ENCODE results near the gene TAF11L11. TPM values are rescaled to one million over a fixed set of nuclear protein-coding genes. Genes with fewer than 3 reads are reported as not detected.
A peak's percentile ranks its signal among the peaks of the same experiment; 100 is the strongest.
"Not testable (repeated sequence)": the region's sequence is repeated elsewhere in the genome, so short reads cannot be mapped to it uniquely, and the experiment has no call there.

The TAF11L11 gene
- total RNA-seq, 1 donor from 2014 or later, result not detected

DNA sequence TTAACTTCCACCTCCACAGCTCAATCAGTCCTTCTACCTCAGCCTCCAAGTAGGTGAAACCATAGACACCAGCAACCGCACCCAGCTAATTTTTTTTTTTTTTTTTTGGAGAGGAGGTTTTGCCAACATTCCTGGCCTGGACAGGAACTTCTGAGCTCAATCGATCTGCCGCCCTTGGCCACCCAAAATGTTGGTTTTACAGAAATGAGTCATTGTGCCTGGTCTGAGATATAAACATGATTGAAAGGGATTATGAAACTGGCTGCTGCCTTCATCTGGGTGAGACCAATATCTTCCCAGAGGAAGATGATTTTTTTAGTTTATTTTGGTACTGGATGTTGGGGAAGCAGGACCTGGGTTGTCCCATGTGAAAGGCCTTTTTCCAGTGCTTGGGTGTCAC is 15.4 kb downstream of the TAF11L11 start:
- DNase-seq (ENCODE audit: low spot score, unreplicated experiment), result no peak
- no peak overlapping the region for H3K4me3 Mint-ChIP-seq (ENCODE audit: low read depth)
- H3K9me3 Mint-ChIP-seq (ENCODE audit: low read depth), result no peaks in the 10 kb centered on the region
- H3K27ac Mint-ChIP-seq, result no peak overlapping the region
- no peaks in the 10 kb centered on the region for H3K36me3 Mint-ChIP-seq (ENCODE audit: insufficient read depth)
- H3K27me3 Mint-ChIP-seq, result no peaks in the 10 kb centered on the region
- TF ChIP-seq, protein P1, sequence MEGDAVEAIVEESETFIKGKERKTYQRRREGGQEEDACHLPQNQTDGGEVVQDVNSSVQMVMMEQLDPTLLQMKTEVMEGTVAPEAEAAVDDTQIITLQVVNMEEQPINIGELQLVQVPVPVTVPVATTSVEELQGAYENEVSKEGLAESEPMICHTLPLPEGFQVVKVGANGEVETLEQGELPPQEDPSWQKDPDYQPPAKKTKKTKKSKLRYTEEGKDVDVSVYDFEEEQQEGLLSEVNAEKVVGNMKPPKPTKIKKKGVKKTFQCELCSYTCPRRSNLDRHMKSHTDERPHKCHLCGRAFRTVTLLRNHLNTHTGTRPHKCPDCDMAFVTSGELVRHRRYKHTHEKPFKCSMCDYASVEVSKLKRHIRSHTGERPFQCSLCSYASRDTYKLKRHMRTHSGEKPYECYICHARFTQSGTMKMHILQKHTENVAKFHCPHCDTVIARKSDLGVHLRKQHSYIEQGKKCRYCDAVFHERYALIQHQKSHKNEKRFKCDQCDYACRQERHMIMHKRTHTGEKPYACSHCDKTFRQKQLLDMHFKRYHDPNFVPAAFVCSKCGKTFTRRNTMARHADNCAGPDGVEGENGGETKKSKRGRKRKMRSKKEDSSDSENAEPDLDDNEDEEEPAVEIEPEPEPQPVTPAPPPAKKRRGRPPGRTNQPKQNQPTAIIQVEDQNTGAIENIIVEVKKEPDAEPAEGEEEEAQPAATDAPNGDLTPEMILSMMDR (IDR thresholded peaks at IDR 0.05; ENCODE audit: unreplicated experiment), result no peak
- H3K4me1 Mint-ChIP-seq (ENCODE audit: low read depth), result no peaks in the 10 kb centered on the region

DNA sequence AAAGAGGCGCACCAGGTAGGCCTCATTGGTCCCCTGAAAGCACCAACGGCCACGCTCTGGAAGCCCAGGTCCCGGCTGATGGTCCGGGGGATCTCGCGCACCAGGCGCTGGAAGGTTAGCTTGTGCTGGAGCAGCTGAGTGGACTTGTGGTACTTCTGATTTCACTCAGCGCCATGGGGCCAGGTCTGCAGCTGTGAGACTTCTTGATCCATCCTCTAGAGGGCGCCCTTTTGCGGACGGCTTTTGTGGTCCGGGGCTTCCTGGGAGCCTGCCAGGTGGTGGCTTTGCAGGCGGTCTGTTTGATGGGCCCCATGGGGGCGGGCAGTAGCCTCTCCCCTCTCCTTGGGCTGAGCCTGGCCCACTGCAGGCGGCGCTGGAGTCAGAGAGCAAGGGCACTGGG is 16.6 kb downstream of the TAF11L11 start:
- Mint-ChIP-seq H3K36me3 (ENCODE audit: insufficient read depth) (no peaks in the 10 kb centered on the region), H3K9me3 (ENCODE audit: low read depth) (no peaks in the 10 kb centered on the region), H3K4me3 (ENCODE audit: low read depth) (no peak overlapping the region), H3K27me3 (no peaks in the 10 kb centered on the region), H3K4me1 (ENCODE audit: low read depth) (no peaks in the 10 kb centered on the region), H3K27ac (no peak overlapping the region)
- DNase-seq (ENCODE audit: low spot score, unreplicated experiment), result no peak
- TF ChIP-seq, protein P1 (IDR thresholded peaks at IDR 0.05; ENCODE audit: unreplicated experiment), result peak; percentile 21

DNA sequence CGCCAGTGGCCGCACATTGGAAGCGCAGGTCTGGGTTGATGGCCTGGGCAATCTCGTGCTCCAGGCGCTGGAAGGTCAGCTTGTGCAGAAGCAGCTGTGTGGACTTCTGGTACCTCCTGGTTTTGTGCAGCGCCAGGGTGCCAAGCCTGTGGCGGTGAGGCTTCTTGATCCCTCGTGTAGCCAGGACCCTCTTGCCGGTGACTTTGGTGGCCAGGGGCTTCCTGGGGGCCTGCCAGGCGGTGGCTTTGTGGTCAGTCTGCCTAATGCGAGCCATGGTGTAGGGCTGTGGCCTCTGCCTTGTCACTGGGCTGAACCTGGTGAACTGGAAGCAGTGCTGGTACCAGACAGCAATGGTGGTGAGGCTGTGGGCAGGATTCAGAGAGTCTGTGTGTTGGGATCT is 21.7 kb downstream of the TAF11L11 start:
- Mint-ChIP-seq H3K27me3 (no peaks in the 10 kb centered on the region), H3K4me3 (ENCODE audit: low read depth) (no peak overlapping the region), H3K36me3 (ENCODE audit: insufficient read depth) (no peaks in the 10 kb centered on the region), H3K4me1 (ENCODE audit: low read depth) (no peaks in the 10 kb centered on the region), H3K27ac (no peak overlapping the region), H3K9me3 (ENCODE audit: low read depth) (no peaks in the 10 kb centered on the region)
- TF ChIP-seq, protein P1 (IDR thresholded peaks at IDR 0.05; ENCODE audit: unreplicated experiment), result no peak
- DNase-seq (ENCODE audit: low spot score, unreplicated experiment), result no peak

DNA sequence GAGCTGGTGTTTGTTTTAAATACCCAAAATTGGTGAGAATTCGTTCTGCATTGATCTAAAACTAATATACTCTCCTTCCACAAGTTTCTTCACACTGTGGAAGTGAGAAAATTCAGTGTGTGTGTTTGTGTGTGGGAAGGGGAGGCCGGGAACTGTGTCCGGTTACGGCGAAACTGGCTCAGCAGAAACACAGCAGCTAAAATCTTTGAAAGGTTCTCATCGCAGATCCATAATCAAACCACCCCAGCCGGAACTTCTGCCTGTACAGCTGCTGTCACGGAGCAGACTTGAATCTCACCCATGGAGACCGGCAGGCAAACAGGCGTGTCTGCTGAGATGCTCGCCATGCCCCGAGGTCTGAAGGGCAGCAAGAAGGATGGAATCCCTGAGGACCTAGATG is 27.8 kb downstream of the TAF11L11 start, which contains the start of gene TAF11L13:
Gene TAF11L13 (plus strand): TSS at position 301 of the 400 bp plus-strand sequence.
- not testable (repeated sequence) for DNase-seq (ENCODE audit: low spot score, unreplicated experiment); H3K4me3 Mint-ChIP-seq (ENCODE audit: low read depth); H3K4me1 Mint-ChIP-seq (ENCODE audit: low read depth); H3K27me3 Mint-ChIP-seq; H3K36me3 Mint-ChIP-seq (ENCODE audit: insufficient read depth); H3K9me3 Mint-ChIP-seq (ENCODE audit: low read depth)
- peak within 1 kb of the TSS; percentile 39 for H3K27ac Mint-ChIP-seq

DNA sequence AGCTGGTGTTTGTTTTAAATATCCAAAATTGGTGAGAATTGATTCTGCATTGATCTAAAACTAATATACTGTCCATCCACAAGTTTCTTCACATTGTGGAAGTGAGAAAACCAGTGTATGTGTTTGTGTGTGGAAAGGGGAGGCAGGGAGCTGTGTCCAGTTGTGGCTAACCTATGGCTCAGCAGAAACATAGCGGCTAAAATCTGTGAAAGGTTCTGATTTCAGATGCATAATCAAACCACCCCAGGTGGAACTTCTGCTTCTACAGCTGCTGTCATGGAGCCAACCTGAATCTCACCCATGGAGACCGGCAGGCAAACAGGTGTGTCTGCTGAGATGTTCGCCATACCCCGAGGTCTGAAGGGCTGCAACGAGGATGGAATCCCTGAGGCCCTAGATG is 30.2 kb downstream of the TAF11L11 start, which contains the start of gene TAF11L14:
Gene TAF11L14 (plus strand): TSS at position 301 of the 400 bp plus-strand sequence.
- Mint-ChIP-seq H3K4me3 (ENCODE audit: low read depth) (no peak within 1 kb of the TSS), H3K9me3 (ENCODE audit: low read depth) (no peaks in the 10 kb centered on the region), H3K36me3 (ENCODE audit: insufficient read depth) (no peaks in the 10 kb centered on the region), H3K27ac (no peak within 1 kb of the TSS), H3K4me1 (ENCODE audit: low read depth) (no peaks in the 10 kb centered on the region), H3K27me3 (no peaks in the 10 kb centered on the region)
- DNase-seq (ENCODE audit: low spot score, unreplicated experiment), result no peak
- TF ChIP-seq, protein P1 (IDR thresholded peaks at IDR 0.05; ENCODE audit: unreplicated experiment), result no peak

DNA sequence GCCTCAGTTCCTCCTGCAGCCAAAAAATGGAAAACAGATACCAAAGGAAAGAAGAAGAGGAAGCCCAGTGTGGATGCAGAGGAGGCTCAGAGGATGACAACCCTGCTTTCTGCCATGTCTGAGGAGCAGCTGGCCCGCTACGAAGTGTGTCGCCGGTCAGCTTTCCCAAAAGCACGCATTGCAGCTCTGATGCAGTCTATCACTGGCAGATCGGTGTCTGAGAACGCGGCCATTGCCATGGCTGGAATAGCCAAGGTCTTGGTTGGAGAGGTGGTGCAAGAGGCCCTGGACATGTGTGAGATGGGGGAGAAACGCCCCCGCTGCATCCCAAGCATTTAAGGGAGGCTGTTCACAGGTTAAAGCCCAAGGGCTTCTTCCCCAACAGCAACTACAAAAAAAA is 45.2 kb downstream of the TAF11L11 start:
- not testable (repeated sequence) for H3K36me3 Mint-ChIP-seq (ENCODE audit: insufficient read depth); H3K4me1 Mint-ChIP-seq (ENCODE audit: low read depth)

DNA sequence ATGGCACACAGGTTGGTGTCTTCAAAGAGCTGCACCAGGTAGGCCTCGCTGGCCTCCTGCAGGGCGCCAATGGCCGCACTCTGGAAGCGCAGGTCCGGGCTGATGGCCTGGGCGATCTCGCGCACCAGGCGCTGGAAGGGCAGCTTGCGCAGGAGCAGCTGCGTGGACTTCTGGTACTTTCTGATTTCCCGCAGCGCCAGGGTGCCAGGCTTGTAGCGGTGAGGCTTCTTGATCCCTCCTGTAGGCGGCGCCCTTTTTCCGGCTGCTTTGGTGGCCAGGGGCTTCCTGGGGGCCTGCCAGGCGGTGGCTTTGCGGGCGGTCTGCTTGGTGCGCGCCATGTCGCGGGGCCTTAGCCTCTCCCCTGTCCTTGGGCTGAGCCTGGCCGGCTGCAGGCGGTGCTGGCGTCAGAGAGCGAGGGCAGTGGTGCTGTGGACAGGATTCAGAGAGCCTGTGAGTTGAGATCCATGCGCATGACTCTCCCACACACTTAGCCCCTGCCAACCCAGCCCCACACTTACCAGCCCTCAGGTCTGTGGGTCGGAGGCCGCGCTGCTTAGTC is 51.3 kb downstream of the TAF11L11 start:
- H3K4me3 Mint-ChIP-seq (ENCODE audit: low read depth); DNase-seq (ENCODE audit: low spot score, unreplicated experiment); H3K27me3 Mint-ChIP-seq; H3K9me3 Mint-ChIP-seq (ENCODE audit: low read depth); H3K27ac Mint-ChIP-seq; H3K4me1 Mint-ChIP-seq (ENCODE audit: low read depth); H3K36me3 Mint-ChIP-seq (ENCODE audit: insufficient read depth): not testable (repeated sequence)

More for the DNA sequence above, 45.2 kb downstream of the TAF11L11 start:
- not testable (repeated sequence) for H3K27ac Mint-ChIP-seq; H3K9me3 Mint-ChIP-seq (ENCODE audit: low read depth); H3K27me3 Mint-ChIP-seq; H3K4me3 Mint-ChIP-seq (ENCODE audit: low read depth); DNase-seq (ENCODE audit: low spot score, unreplicated experiment)
